Suppressor macrophage (primary cell): Measurements from ENCODE around the gene IFRD1.

Source experiments
- DNase-seq, 4 experiments: peaks; one replicate each; pipeline ENCODE4 v3.0.0-alpha.2; 2020 to 2022

The IFRD1 gene

DNA sequence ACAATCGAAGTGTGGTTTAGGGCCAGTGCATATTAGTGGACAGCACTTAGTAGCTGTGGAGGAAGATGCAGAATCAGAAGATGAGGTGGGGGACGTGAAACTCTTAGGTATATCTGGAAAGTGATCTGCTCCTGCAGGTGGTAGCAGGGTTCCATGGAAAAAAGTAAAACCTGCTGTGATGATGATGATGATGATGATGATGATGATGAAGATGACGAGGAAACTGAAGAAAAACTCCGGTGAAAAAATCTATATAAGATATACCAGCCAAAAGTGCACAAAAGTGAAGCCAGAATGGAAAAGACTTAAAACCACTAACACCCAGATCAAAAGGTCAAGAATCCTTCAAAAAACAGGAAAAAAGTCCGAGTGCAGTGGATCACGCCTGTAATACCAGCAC, 70.5 kb downstream of the IFRD1 start:
- no peak for DNase-seq

DNA sequence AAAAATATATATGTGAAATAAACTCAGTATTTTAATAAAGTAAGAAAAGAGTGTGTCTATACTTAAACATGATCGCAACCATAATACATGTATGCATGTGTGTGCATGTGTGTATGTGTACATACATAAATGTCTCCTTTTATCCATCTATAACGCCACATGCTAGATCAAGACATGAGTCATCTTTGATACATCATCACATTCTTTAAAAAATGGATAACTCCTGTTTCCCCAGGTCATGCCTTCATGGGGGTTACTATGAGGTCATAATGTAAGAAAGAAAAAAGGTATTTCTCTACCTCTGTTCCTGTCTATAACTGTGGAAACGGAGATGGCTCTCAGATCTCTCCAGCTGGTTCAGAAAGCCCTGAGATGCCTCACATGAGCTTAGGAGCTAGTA, 71.7 kb downstream of the IFRD1 start:
- no peak for DNase-seq

DNA sequence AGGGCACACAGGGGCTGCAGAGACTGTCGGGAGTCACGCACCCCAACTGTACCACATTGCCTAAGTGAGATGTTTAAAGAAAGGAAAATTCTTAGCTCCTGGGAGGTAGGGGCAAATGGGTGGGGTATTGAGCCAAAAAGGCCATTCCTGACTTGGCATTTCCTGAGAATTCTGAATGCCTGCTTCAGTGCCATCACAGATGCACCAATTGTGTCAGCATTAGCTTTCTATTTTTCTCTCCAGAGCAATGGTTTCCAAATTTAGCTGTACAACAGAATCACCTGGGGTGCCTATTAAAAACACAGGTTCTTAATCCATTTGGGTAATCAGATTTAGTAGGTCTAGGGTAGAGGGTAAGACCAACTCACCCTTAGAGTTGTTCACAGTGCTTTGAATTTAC, 73.6 kb downstream of the IFRD1 start:
- DNase-seq: no peak
